Effector CD4-positive, alpha-beta T cell (primary cell): ENCODE results near the gene RASL10A.

Experiments used
- DNase-seq: peaks from one replicate; pipeline ENCODE4 v3.0.0-alpha.2; 2020

RASL10A gene

GRCh38 chr22:29337631-29338284 is 22.3 kb upstream of the RASL10A start:
- no peak for DNase-seq

GRCh38 chr22:29336751-29337490 is 21.4 kb upstream of the RASL10A start:
- DNase-seq = no peak

GRCh38 chr22:29335656-29336055 is 20.2 kb upstream of the RASL10A start:
- DNase-seq = no peak

GRCh38 chr22:29334696-29335344 is 19.3 kb upstream of the RASL10A start:
- DNase-seq = no peak

- DNase-seq = no peak
These were observed 18.7 kb upstream of the RASL10A start for GRCh38 chr22:29334148-29334547.

- DNase-seq = no peak
These were observed 17.5 kb upstream of the RASL10A start for GRCh38 chr22:29332886-29333496.

GRCh38 chr22:29331658-29332300 is 16.3 kb upstream of the RASL10A start:
- no peak for DNase-seq

GRCh38 chr22:29331213-29331612 is 15.7 kb upstream of the RASL10A start:
- no peak for DNase-seq

GRCh38 chr22:29330753-29331152 is 15.3 kb upstream of the RASL10A start:
- no peak for DNase-seq

GRCh38 chr22:29330291-29330690 is 14.8 kb upstream of the RASL10A start:
- no peak for DNase-seq

GRCh38 chr22:29329581-29329980 is 14.1 kb upstream of the RASL10A start:
- no peak for DNase-seq

GRCh38 chr22:29328566-29329500 is 13.3 kb upstream of the RASL10A start:
- no peak for DNase-seq

- no peak for DNase-seq
These were observed 12.6 kb upstream of the RASL10A start for GRCh38 chr22:29328055-29328454.

- no peak for DNase-seq
These were observed 11.7 kb upstream of the RASL10A start for GRCh38 chr22:29327089-29327764.

- DNase-seq = no peak
These were observed 11.0 kb upstream of the RASL10A start for GRCh38 chr22:29326481-29326880.

- DNase-seq = no peak
These were observed 10.4 kb upstream of the RASL10A start for GRCh38 chr22:29325785-29326315.

GRCh38 chr22:29325356-29325755 is 9.9 kb upstream of the RASL10A start:
- DNase-seq = no peak

- no peak for DNase-seq
These were observed 8.1 kb upstream of the RASL10A start for GRCh38 chr22:29323641-29324040.

- DNase-seq = no peak
These were observed 5.0 kb upstream of the RASL10A start for GRCh38 chr22:29320546-29320945.

GRCh38 chr22:29319072-29319471 is 3.6 kb upstream of the RASL10A start:
- DNase-seq = no peak
